GM23338 (cell line): ENCODE measurements around the gene ATP6V1A. TPM values are rescaled to one million over a fixed set of nuclear protein-coding genes. Genes with fewer than 3 reads are reported as not detected.

ENCODE experiments used
- ATAC-seq: fragments of 200-7000 bp; cut with Tn5 transposase; 3 replicates; pipeline ENCODE4 v1.9.1; 2020
- DNase-seq: peaks from one replicate; pipeline ENCODE4 v3.0.0-alpha.2; 2015; ENCODE audit warnings: low spot score
- H2AFZ ChIP-seq: fragments of 200-600 bp; sonication (generic); 2 replicates; pipeline ENCODE4 v1.8.0; 2016; ENCODE audit warnings: antibody characterized with exemption, mild to moderate bottlenecking, moderate library complexity
- H3F3A ChIP-seq: fragments of 200-600 bp; sonication (generic); replicated peaks from 2 replicates; pipeline ENCODE4 v1.8.0; 2017; ENCODE audit warnings: antibody characterized with exemption, mixed run types, low read depth
- H3K27ac ChIP-seq: fragments of 200-600 bp; sonication (generic); 2 replicates; pipeline ENCODE4 v1.6.1; 2016; ENCODE audit warnings: low read depth
- H3K27me3 ChIP-seq: fragments of 200-600 bp; sonication (generic); 2 replicates; pipeline ENCODE4 v1.8.0; 2016; ENCODE audit warnings: mild to moderate bottlenecking, mixed run types, moderate library complexity; ENCODE audit not compliant: insufficient read depth
- H3K36me3 ChIP-seq: fragments of 200-600 bp; sonication (generic); 2 replicates; pipeline ENCODE4 v1.8.0; 2016; ENCODE audit warnings: mild to moderate bottlenecking; ENCODE audit not compliant: insufficient read depth
- H3K4me1 ChIP-seq: fragments of 200-600 bp; sonication (generic); 2 replicates; pipeline ENCODE4 v1.8.0; 2016; ENCODE audit warnings: mild to moderate bottlenecking, moderate library complexity; ENCODE audit not compliant: insufficient read depth
- H3K4me2 ChIP-seq: fragments of 200-600 bp; sonication (generic); 2 replicates; pipeline ENCODE4 v1.7.1; 2017; ENCODE audit warnings: mixed run types
- H3K4me3 ChIP-seq: fragments of 200-600 bp; sonication (generic); 2 replicates; pipeline ENCODE4 v1.6.1; 2016; ENCODE audit warnings: mixed run types
- H3K79me2 ChIP-seq: fragments of 200-600 bp; sonication (generic); replicated peaks from 2 replicates; pipeline ENCODE4 v1.8.0; 2017; ENCODE audit warnings: mild to moderate bottlenecking; ENCODE audit not compliant: insufficient read depth
- H3K9me2 ChIP-seq: fragments of 200-600 bp; sonication (generic); 2 replicates; pipeline ENCODE4 v1.8.0; 2017; ENCODE audit not compliant: insufficient read depth
- H4K20me1 ChIP-seq: fragments of 200-600 bp; sonication (generic); replicated peaks from 2 replicates; pipeline ENCODE4 v1.8.0; 2017; ENCODE audit warnings: mild to moderate bottlenecking; ENCODE audit not compliant: insufficient read depth
- H3K27ac Mint-ChIP-seq: 2 replicates; pipeline ENCODE4 v1.8.0; 2020; ENCODE audit warnings: inconsistent platforms, mild to moderate bottlenecking, moderate library complexity, mixed read lengths
- H3K27me3 Mint-ChIP-seq: 3 replicates; pipeline ENCODE4 v1.8.0; 2022; ENCODE audit warnings: low read depth, mild to moderate bottlenecking, moderate library complexity, mixed read lengths, inconsistent platforms; ENCODE audit not compliant: insufficient read depth, poor library complexity
- H3K36me3 Mint-ChIP-seq: 3 replicates; pipeline ENCODE4 v1.8.0; 2021; ENCODE audit warnings: low read depth, mild to moderate bottlenecking, inconsistent platforms, moderate library complexity, mixed read lengths
- H3K4me1 Mint-ChIP-seq: 3 replicates; pipeline ENCODE4 v1.8.0; 2020; ENCODE audit warnings: mild to moderate bottlenecking, inconsistent platforms, mixed read lengths
- H3K4me3 Mint-ChIP-seq: 3 replicates; pipeline ENCODE4 v1.8.0; 2021; ENCODE audit warnings: moderate library complexity, mild to moderate bottlenecking, inconsistent platforms, mixed read lengths
- H3K9me3 Mint-ChIP-seq: 3 replicates; pipeline ENCODE4 v1.8.0; 2020; ENCODE audit warnings: moderate library complexity, mild to moderate bottlenecking, inconsistent platforms, mixed read lengths
- EZH2 ChIP-seq: fragments of 200-600 bp; sonication (generic); IDR thresholded peaks from one replicate; pipeline ENCODE4 v1.8.0; 2017; ENCODE audit warnings: antibody characterized with exemption, mild to moderate bottlenecking, low read depth; ENCODE audit not compliant: unreplicated experiment
- EZH2phosphoT487 ChIP-seq: fragments of 200-600 bp; sonication (generic); IDR thresholded peaks from one replicate; pipeline ENCODE4 v1.8.1; 2018; ENCODE audit warnings: antibody characterized with exemption; ENCODE audit not compliant: unreplicated experiment
- JUNB ChIP-seq: IDR thresholded peaks from one replicate; pipeline ENCODE4 v1.6.1; 2016; ENCODE audit warnings: antibody characterized with exemption; ENCODE audit not compliant: unreplicated experiment
- POLR2AphosphoS5 ChIP-seq: IDR thresholded peaks from 2 replicates; pipeline ENCODE4 v1.6.1; 2016; ENCODE audit warnings: antibody characterized with exemption, low read depth
- polyA plus RNA-seq: library from polyadenylated mRNA; unstranded; fragments of >200 nt; fragmentation: Nextera tagmentation; extraction: Ambion mirVana; gene quantifications from 2 replicates; pipeline ENCODE4 v1.2.1, GENCODE V29; 2016
- total RNA-seq: library from RNA; depleted of rRNA; stranded (reverse); fragments of >200 nt; shearing (Covaris generic); gene quantifications from 2 replicates; pipeline ENCODE4 v1.2.3, GENCODE V29; 2014
- TF ChIP-seq, protein P1 (sequence below), 2 experiments: fragments of 200-600 bp in 1 of 2; sonication (generic) in 1 of 2; conservative IDR thresholded peaks; 2 replicates each; pipeline versions ENCODE4 v1.5.1 to v1.6.1; 2016 to 2017; ENCODE audit warnings: antibody characterized with exemption in 2 of 2, low read depth in 2 of 2, mild to moderate bottlenecking in 2 of 2, moderate library complexity in 1 of 2
- TF ChIP-seq, protein P2 (sequence below): IDR thresholded peaks from one replicate; pipeline ENCODE4 v1.6.1; 2018; ENCODE audit warnings: antibody characterized with exemption; ENCODE audit not compliant: unreplicated experiment
- TF ChIP-seq, protein P3 (sequence below): fragments of 250-450 bp; sonication (Bioruptor Pico); IDR thresholded peaks from 2 replicates; pipeline ENCODE4 v1.5.0; 2020; ENCODE audit warnings: mild to moderate bottlenecking, moderate library complexity
- TF ChIP-seq, protein P4 (sequence below): IDR thresholded peaks from 2 replicates; pipeline ENCODE4 v1.6.1; 2016; ENCODE audit warnings: antibody characterized with exemption

Gene ATP6V1A
- total and polyA plus RNA-seq, 2 experiments from 2014 or later: 38.0 to 87.3 TPM

DNA sequence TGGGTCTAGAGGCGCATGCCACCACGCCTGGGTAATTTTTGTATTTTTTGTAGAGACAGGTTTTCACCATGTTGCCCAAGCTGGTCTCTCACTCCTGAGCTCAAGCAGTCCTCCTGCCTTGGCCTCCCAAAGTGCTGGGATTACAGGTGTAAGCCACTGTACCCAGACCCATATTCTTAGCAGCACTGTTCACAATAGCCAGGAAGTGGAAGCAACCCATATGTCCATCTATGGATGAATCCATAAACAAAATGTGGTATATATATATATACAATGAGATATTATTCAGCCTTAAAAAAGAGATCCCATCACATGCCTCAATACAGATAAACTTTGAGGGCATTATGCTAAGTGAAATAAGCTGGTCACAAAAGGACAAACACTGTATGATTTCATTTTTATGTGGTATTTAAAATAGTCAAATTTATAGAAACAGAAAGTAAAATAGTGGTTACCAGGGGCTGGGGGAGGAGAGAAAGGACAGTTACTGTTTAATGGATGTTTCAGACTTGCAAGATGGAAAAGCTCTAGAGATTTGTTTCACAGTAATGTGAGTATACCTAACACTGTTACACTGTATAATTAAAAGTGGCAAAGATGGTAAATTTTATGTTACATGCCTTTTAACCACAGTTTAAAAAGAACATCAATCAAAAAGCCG is 56.1 kb downstream of the ATP6V1A start:
- Mint-ChIP-seq H3K27me3 (peaks cover 5% of the 10 kb centered on the region), H3K27ac (no peak overlapping the region), H3K9me3 (no peaks in the 10 kb centered on the region), H3K4me1 (no peaks in the 10 kb centered on the region), H3K4me3 (no peak overlapping the region), H3K36me3 (peaks cover 46% of the 10 kb centered on the region)
- no peaks in the 10 kb centered on the region for H3K79me2 ChIP-seq
- ATAC-seq (no peak), DNase-seq (no peak)
- H3K4me1 ChIP-seq: no peaks in the 10 kb centered on the region
- H3K27me3 ChIP-seq: no peaks in the 10 kb centered on the region
- H3K9me2 ChIP-seq: no peaks in the 10 kb centered on the region
- no peak overlapping the region for H3K4me3 ChIP-seq
- no peaks in the 10 kb centered on the region for H4K20me1 ChIP-seq
- H3F3A ChIP-seq: no peaks in the 10 kb centered on the region
- no peak for TF ChIP-seq EZH2
- TF ChIP-seq, protein P1, sequence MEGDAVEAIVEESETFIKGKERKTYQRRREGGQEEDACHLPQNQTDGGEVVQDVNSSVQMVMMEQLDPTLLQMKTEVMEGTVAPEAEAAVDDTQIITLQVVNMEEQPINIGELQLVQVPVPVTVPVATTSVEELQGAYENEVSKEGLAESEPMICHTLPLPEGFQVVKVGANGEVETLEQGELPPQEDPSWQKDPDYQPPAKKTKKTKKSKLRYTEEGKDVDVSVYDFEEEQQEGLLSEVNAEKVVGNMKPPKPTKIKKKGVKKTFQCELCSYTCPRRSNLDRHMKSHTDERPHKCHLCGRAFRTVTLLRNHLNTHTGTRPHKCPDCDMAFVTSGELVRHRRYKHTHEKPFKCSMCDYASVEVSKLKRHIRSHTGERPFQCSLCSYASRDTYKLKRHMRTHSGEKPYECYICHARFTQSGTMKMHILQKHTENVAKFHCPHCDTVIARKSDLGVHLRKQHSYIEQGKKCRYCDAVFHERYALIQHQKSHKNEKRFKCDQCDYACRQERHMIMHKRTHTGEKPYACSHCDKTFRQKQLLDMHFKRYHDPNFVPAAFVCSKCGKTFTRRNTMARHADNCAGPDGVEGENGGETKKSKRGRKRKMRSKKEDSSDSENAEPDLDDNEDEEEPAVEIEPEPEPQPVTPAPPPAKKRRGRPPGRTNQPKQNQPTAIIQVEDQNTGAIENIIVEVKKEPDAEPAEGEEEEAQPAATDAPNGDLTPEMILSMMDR (conservative IDR thresholded peaks at IDR 0.05; ENCODE audit: low read depth in 2 of 2): no peak
- TF ChIP-seq, protein P2, sequence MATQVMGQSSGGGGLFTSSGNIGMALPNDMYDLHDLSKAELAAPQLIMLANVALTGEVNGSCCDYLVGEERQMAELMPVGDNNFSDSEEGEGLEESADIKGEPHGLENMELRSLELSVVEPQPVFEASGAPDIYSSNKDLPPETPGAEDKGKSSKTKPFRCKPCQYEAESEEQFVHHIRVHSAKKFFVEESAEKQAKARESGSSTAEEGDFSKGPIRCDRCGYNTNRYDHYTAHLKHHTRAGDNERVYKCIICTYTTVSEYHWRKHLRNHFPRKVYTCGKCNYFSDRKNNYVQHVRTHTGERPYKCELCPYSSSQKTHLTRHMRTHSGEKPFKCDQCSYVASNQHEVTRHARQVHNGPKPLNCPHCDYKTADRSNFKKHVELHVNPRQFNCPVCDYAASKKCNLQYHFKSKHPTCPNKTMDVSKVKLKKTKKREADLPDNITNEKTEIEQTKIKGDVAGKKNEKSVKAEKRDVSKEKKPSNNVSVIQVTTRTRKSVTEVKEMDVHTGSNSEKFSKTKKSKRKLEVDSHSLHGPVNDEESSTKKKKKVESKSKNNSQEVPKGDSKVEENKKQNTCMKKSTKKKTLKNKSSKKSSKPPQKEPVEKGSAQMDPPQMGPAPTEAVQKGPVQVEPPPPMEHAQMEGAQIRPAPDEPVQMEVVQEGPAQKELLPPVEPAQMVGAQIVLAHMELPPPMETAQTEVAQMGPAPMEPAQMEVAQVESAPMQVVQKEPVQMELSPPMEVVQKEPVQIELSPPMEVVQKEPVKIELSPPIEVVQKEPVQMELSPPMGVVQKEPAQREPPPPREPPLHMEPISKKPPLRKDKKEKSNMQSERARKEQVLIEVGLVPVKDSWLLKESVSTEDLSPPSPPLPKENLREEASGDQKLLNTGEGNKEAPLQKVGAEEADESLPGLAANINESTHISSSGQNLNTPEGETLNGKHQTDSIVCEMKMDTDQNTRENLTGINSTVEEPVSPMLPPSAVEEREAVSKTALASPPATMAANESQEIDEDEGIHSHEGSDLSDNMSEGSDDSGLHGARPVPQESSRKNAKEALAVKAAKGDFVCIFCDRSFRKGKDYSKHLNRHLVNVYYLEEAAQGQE: no peak
- TF ChIP-seq JUNB: no peak
- TF ChIP-seq POLR2AphosphoS5: no peak
- no peak for TF ChIP-seq EZH2phosphoT487
- TF ChIP-seq, protein P3, sequence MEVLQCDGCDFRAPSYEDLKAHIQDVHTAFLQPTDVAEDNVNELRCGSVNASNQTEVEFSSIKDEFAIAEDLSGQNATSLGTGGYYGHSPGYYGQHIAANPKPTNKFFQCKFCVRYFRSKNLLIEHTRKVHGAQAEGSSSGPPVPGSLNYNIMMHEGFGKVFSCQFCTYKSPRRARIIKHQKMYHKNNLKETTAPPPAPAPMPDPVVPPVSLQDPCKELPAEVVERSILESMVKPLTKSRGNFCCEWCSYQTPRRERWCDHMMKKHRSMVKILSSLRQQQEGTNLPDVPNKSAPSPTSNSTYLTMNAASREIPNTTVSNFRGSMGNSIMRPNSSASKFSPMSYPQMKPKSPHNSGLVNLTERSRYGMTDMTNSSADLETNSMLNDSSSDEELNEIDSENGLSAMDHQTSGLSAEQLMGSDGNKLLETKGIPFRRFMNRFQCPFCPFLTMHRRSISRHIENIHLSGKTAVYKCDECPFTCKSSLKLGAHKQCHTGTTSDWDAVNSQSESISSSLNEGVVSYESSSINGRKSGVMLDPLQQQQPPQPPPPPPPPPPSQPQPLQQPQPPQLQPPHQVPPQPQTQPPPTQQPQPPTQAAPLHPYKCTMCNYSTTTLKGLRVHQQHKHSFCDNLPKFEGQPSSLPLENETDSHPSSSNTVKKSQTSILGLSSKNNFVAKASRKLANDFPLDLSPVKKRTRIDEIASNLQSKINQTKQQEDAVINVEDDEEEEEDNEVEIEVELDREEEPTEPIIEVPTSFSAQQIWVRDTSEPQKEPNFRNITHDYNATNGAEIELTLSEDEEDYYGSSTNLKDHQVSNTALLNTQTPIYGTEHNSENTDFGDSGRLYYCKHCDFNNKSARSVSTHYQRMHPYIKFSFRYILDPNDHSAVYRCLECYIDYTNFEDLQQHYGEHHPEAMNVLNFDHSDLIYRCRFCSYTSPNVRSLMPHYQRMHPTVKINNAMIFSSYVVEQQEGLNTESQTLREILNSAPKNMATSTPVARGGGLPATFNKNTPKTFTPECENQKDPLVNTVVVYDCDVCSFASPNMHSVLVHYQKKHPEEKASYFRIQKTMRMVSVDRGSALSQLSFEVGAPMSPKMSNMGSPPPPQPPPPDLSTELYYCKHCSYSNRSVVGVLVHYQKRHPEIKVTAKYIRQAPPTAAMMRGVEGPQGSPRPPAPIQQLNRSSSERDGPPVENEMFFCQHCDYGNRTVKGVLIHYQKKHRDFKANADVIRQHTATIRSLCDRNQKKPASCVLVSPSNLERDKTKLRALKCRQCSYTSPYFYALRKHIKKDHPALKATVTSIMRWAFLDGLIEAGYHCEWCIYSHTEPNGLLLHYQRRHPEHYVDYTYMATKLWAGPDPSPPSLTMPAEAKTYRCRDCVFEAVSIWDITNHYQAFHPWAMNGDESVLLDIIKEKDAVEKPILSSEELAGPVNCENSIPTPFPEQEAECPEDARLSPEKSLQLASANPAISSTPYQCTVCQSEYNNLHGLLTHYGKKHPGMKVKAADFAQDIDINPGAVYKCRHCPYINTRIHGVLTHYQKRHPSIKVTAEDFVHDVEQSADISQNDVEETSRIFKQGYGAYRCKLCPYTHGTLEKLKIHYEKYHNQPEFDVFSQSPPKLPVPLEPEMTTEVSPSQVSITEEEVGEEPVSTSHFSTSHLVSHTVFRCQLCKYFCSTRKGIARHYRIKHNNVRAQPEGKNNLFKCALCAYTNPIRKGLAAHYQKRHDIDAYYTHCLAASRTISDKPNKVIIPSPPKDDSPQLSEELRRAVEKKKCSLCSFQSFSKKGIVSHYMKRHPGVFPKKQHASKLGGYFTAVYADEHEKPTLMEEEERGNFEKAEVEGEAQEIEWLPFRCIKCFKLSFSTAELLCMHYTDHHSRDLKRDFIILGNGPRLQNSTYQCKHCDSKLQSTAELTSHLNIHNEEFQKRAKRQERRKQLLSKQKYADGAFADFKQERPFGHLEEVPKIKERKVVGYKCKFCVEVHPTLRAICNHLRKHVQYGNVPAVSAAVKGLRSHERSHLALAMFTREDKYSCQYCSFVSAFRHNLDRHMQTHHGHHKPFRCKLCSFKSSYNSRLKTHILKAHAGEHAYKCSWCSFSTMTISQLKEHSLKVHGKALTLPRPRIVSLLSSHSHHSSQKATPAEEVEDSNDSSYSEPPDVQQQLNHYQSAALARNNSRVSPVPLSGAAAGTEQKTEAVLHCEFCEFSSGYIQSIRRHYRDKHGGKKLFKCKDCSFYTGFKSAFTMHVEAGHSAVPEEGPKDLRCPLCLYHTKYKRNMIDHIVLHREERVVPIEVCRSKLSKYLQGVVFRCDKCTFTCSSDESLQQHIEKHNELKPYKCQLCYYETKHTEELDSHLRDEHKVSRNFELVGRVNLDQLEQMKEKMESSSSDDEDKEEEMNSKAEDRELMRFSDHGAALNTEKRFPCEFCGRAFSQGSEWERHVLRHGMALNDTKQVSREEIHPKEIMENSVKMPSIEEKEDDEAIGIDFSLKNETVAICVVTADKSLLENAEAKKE (CRISPR knock-in tag): no peak
- TF ChIP-seq, protein P4, sequence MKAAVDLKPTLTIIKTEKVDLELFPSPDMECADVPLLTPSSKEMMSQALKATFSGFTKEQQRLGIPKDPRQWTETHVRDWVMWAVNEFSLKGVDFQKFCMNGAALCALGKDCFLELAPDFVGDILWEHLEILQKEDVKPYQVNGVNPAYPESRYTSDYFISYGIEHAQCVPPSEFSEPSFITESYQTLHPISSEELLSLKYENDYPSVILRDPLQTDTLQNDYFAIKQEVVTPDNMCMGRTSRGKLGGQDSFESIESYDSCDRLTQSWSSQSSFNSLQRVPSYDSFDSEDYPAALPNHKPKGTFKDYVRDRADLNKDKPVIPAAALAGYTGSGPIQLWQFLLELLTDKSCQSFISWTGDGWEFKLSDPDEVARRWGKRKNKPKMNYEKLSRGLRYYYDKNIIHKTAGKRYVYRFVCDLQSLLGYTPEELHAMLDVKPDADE: no peak
- no peak overlapping the region for H3K27ac ChIP-seq
- peaks cover 16% of the 10 kb centered on the region; the same call in 1 of the 2 replicates for H3K36me3 ChIP-seq
- H2AFZ ChIP-seq: no peak overlapping the region
- no peak overlapping the region for H3K4me2 ChIP-seq
